ENCODE data around the gene GIMAP8. TPM values are rescaled to one million over a fixed set of nuclear protein-coding genes. Genes with fewer than 3 reads are reported as not detected.

The GIMAP8 gene
- total and polyA plus RNA-seq, 7 experiments from 2014 or later: 13.8 to 69.7 (median 52.5) TPM

- Histone ChIP-seq H3K4me1 (ENCODE audit: control insufficient read depth in 2 of 2, insufficient read depth in 2 of 2, low read length in 2 of 2) (peaks cover 32 to 36% of the 10 kb centered on the region in 2 donors), H3K4me3 (ENCODE audit: low read length) (peak overlapping the region; percentile 65), H3K27me3 (ENCODE audit: control insufficient read depth in 2 of 2, insufficient read depth in 2 of 2, low read length in 2 of 2) (no peaks in the 10 kb centered on the region), H3K36me3 (ENCODE audit: control insufficient read depth in 2 of 3, insufficient read depth in 3 of 3, low read length in 3 of 3) (peaks cover 0 to 4% (median 0%) of the 10 kb centered on the region in 3 experiments), H3K9me3 (ENCODE audit: control insufficient read depth in 2 of 3, low read length in 3 of 3) (no peaks in the 10 kb centered on the region), H3K27ac (ENCODE audit: low read depth, low read length) (peak overlapping the region; percentile 84)
- peak overlapping the region; percentile 95 to 99 (median 97) for H3K27ac Mint-ChIP-seq
- H3K27me3 Mint-ChIP-seq: no peaks in the 10 kb centered on the region
- peak overlapping the region; percentile 94 to 100 (median 98) for H3K4me3 Mint-ChIP-seq
- intact Hi-C loops (cut with micrococcal nuclease): loop anchor here (1.0 to 2.0 kb wide), 8 partner anchors 42 to 428 kb away; partner anchors contain the start of genes GIMAP1 (in 1 of the 2) and GIMAP5 (in 1 of the 2)
- peaks cover 0 to 2% (median 0%) of the 10 kb centered on the region in 11 donors for H3K9me3 Mint-ChIP-seq
- ChIA-PET POLR2A (interaction anchor here (0.6 to 13.9 kb wide), 35 partner anchors 8 to 339 kb away, joined by 3 to 829 read pairs (median 5); partner anchors contain the start of genes GIMAP1, GIMAP2, GIMAP4 and GIMAP5), CTCF (interaction anchor here (0.6 to 5.9 kb wide), 32 partner anchors 30 to 489 kb away, joined by 3 to 91 read pairs (median 5); partner anchors contain the start of genes GIMAP1, GIMAP2, GIMAP4 and GIMAP6)
- peaks cover 4 to 22% (median 7%) of the 10 kb centered on the region in 5 donors for H3K36me3 Mint-ChIP-seq
- ATAC-seq (peak; percentile 73), DNase-seq (peak; percentile 73 to 91 (median 88))
- peaks cover 36 to 54% (median 43%) of the 10 kb centered on the region in 7 donors for H3K4me1 Mint-ChIP-seq
These were observed 1.7 kb upstream of the GIMAP8 start for GRCh38 chr7:150448789-150449147.

DNA sequence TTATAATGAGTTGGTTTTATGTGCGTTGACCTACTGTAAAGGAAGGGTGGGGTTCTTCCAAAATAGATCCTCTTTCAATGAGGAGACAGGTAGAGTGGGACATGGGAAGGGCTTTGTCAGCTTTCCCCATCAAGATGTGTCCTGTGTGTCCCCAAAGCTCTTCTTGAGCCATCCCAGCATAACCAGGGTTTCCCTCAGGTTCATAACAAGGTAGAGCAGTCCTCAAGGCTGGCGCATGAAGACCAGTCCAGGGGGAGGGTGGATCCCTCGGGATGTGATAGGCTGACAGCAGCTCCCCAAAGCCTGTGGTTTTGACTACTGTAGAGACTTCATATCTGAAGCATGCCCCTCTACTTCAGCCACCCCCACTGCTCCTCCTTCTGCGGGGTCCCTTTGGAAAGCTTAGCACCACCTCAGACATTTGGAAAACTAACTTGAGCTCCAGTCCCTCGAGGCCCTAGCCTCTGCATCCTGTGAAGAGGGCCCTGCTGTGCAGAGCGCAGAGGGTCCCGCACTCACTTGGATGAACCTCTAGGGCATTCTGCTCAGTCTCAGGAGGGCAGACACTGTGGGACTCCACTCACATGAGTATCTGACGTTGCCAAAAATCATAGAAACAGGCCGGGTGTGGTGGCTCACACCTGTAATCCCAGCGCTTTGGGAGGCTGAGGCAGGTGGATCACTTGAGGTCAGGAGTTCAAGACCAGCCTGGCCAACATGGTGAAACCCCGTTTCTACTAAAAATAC is 1.1 kb upstream of the GIMAP8 start:
- H3K36me3 ChIP-seq (ENCODE audit: control insufficient read depth in 2 of 3, insufficient read depth in 3 of 3, low read length in 3 of 3): peaks cover 0 to 5% (median 0%) of the 10 kb centered on the region in 3 experiments
- peak overlapping the region; percentile 95 to 99 (median 97) for H3K27ac Mint-ChIP-seq
- peak overlapping the region; percentile 94 to 100 (median 98) for H3K4me3 Mint-ChIP-seq
- POLR2A ChIA-PET: interaction anchor here (0.6 to 13.9 kb wide), 37 partner anchors 9 to 338 kb away, joined by 3 to 829 read pairs (median 5); partner anchors contain the start of genes GIMAP1, GIMAP2, GIMAP4 and GIMAP5
- no peaks in the 10 kb centered on the region for H3K27me3 Mint-ChIP-seq
- CTCF ChIA-PET: interaction anchor here (0.6 to 5.9 kb wide), 35 partner anchors 29 to 489 kb away, joined by 3 to 91 read pairs (median 5); partner anchors contain the start of genes GIMAP1, GIMAP2, GIMAP4 and GIMAP6
- intact Hi-C loops (cut with micrococcal nuclease): loop anchor here (2.0 kb wide), 3 partner anchors 43 to 427 kb away; no protein-coding TSS in a partner anchor
- peak overlapping the region; percentile 99 for H3K4me3 ChIP-seq (ENCODE audit: low read length)
- H3K9me3 ChIP-seq (ENCODE audit: control insufficient read depth in 2 of 3, low read length in 3 of 3): no peaks in the 10 kb centered on the region
- H3K27me3 ChIP-seq (ENCODE audit: control insufficient read depth in 2 of 2, insufficient read depth in 2 of 2, low read length in 2 of 2): no peaks in the 10 kb centered on the region
- ATAC-seq: no peak
- peaks cover 38 to 42% of the 10 kb centered on the region in 2 donors for H3K4me1 ChIP-seq (ENCODE audit: control insufficient read depth in 2 of 2, insufficient read depth in 2 of 2, low read length in 2 of 2)
- peaks cover 0 to 6% (median 3%) of the 10 kb centered on the region in 11 donors for H3K9me3 Mint-ChIP-seq
- H3K36me3 Mint-ChIP-seq: peaks cover 4 to 28% (median 13%) of the 10 kb centered on the region in 5 donors
- DNase-seq: peak in 4 of 9 donors; percentile 20 to 32 (median 26)
- H3K27ac ChIP-seq (ENCODE audit: low read depth, low read length): peak overlapping the region; percentile 84
- H3K4me1 Mint-ChIP-seq: peaks cover 42 to 59% (median 49%) of the 10 kb centered on the region in 7 donors

- H3K9me3 ChIP-seq (ENCODE audit: control insufficient read depth in 2 of 3, low read length in 3 of 3): peaks cover 5 to 12% (median 7%) of the 10 kb centered on the region in 3 experiments
- CTCF ChIA-PET: interaction anchor here (0.6 to 5.9 kb wide), 20 partner anchors 10 to 424 kb away, joined by 3 to 91 read pairs (median 5); partner anchors contain the start of genes GIMAP1, GIMAP4, GIMAP5 and GIMAP7
- H3K27me3 ChIP-seq (ENCODE audit: control insufficient read depth in 2 of 2, insufficient read depth in 2 of 2, low read length in 2 of 2): no peaks in the 10 kb centered on the region
- Mint-ChIP-seq H3K27me3 (no peaks in the 10 kb centered on the region), H3K9me3 (peaks cover 0 to 24% (median 11%) of the 10 kb centered on the region in 11 donors), H3K4me1 (peaks cover 50 to 75% (median 65%) of the 10 kb centered on the region in 7 donors), H3K4me3 (peak overlapping the region; percentile 94 to 100 (median 98)), H3K36me3 (peaks cover 10 to 46% (median 32%) of the 10 kb centered on the region in 5 donors), H3K27ac (peak overlapping the region; percentile 95 to 99 (median 97))
- peak; percentile 41 to 78 (median 72) for DNase-seq
- POLR2A ChIA-PET: interaction anchor here (0.5 to 13.9 kb wide), 40 partner anchors 9 to 307 kb away, joined by 3 to 829 read pairs (median 6); partner anchors contain the start of genes GIMAP1, GIMAP2, GIMAP4 and GIMAP5
- H3K4me1 ChIP-seq (ENCODE audit: control insufficient read depth in 2 of 2, insufficient read depth in 2 of 2, low read length in 2 of 2): peaks cover 40 to 56% of the 10 kb centered on the region in 2 donors
- peak overlapping the region; percentile 99 for H3K4me3 ChIP-seq (ENCODE audit: low read length)
- ATAC-seq: peak; percentile 64
- H3K36me3 ChIP-seq (ENCODE audit: control insufficient read depth in 2 of 3, insufficient read depth in 3 of 3, low read length in 3 of 3): peaks cover 0 to 16% (median 1%) of the 10 kb centered on the region in 3 experiments
- intact Hi-C loops (cut with micrococcal nuclease): loop anchor here (1.0 to 2.0 kb wide), 8 partner anchors 14 to 265 kb away; partner anchors contain the start of gene GIMAP1 (in 1 of the 2)
- peak overlapping the region; percentile 84 for H3K27ac ChIP-seq (ENCODE audit: low read depth, low read length)
These were observed 815 bp downstream of the GIMAP8 start for GRCh38 chr7:150451097-150451793.

DNA sequence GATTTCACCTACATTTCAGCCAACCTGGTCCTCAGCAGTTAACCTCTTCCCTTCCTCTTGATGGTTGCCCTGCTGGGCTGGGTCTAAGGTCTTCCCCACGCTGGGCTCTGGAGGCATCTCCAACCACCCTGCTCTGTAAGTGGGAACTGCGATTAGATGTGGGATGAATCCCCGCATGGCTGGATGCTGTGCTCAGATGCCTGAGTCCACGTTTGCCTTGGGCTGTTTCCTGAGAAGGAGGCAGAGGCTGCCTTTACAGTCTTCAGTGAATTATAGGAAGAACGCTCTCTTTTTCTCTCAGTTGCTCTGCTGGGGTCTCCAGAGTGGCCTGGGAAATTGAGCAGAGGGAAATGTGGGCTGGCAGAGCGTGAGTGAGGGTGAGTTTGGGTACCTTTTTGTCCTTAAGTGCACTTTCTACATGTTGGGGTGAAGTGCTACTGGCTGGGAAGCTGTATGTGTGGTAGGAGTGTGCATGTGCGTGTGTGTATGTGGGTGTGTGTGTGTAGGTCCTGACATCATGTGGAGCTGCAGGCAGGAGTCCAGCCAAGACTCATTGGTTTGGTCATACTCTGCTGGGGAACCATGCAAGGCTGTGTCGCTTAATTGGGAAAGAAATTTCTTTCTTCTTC is 1.5 kb downstream of the GIMAP8 start:
- DNase-seq (peak in 6 of 9 donors; percentile 26 to 51 (median 35)), ATAC-seq (peak; percentile 24)
- Mint-ChIP-seq H3K4me1 (peaks cover 52 to 75% (median 65%) of the 10 kb centered on the region in 7 donors), H3K9me3 (peaks cover 0 to 31% (median 13%) of the 10 kb centered on the region in 11 donors), H3K36me3 (peaks cover 14 to 51% (median 38%) of the 10 kb centered on the region in 5 donors), H3K27ac (peak overlapping the region; percentile 95 to 99 (median 97)), H3K4me3 (peak overlapping the region; percentile 94 to 100 (median 98)), H3K27me3 (no peaks in the 10 kb centered on the region)
- intact Hi-C loops (cut with micrococcal nuclease): loop anchor here (1.0 to 2.0 kb wide), 8 partner anchors 13 to 264 kb away; partner anchors contain the start of gene GIMAP1 (in 1 of the 2)
- POLR2A ChIA-PET: interaction anchor here (0.8 to 13.9 kb wide), 37 partner anchors 12 to 306 kb away, joined by 3 to 829 read pairs (median 6); partner anchors contain the start of genes GIMAP1, GIMAP2, GIMAP4 and GIMAP5
- Histone ChIP-seq H3K27ac (ENCODE audit: low read depth, low read length) (peak overlapping the region; percentile 84), H3K4me1 (ENCODE audit: control insufficient read depth in 2 of 2, insufficient read depth in 2 of 2, low read length in 2 of 2) (peaks cover 34 to 49% of the 10 kb centered on the region in 2 donors), H3K4me3 (ENCODE audit: low read length) (peak overlapping the region; percentile 99), H3K36me3 (ENCODE audit: control insufficient read depth in 2 of 3, insufficient read depth in 3 of 3, low read length in 3 of 3) (peaks cover 0 to 20% (median 4%) of the 10 kb centered on the region in 3 experiments), H3K27me3 (ENCODE audit: control insufficient read depth in 2 of 2, insufficient read depth in 2 of 2, low read length in 2 of 2) (no peaks in the 10 kb centered on the region), H3K9me3 (ENCODE audit: control insufficient read depth in 2 of 3, low read length in 3 of 3) (peaks cover 5 to 14% (median 9%) of the 10 kb centered on the region in 3 experiments)
- CTCF ChIA-PET: interaction anchor here (0.6 to 5.9 kb wide), 16 partner anchors 10 to 424 kb away, joined by 3 to 91 read pairs (median 4); partner anchors contain the start of genes GIMAP4, GIMAP5 and GIMAP7

- H3K36me3 ChIP-seq (ENCODE audit: control insufficient read depth in 2 of 3, insufficient read depth in 3 of 3, low read length in 3 of 3): peaks cover 0 to 24% (median 4%) of the 10 kb centered on the region in 3 experiments
- peaks cover 14 to 63% (median 50%) of the 10 kb centered on the region in 5 donors for H3K36me3 Mint-ChIP-seq
- intact Hi-C loops (cut with micrococcal nuclease): no loop called here
These were observed 2.8 kb downstream of the GIMAP8 start for GRCh38 chr7:150453181-150453580.

More at GRCh38 chr7:150453181-150453580, 2.8 kb downstream of the GIMAP8 start:
- ChIA-PET CTCF (interaction anchor here (1.0 to 5.9 kb wide), 5 partner anchors 27 to 116 kb away, joined by 3 to 91 read pairs (median 7); partner anchors contain the start of genes GIMAP4 and GIMAP7), POLR2A (interaction anchor here (1.0 to 13.9 kb wide), 22 partner anchors 11 to 302 kb away, joined by 3 to 829 read pairs (median 38); partner anchors contain the start of genes GIMAP1, GIMAP2, GIMAP4 and GIMAP5)
- peaks cover 5 to 14% (median 12%) of the 10 kb centered on the region in 3 experiments for H3K9me3 ChIP-seq (ENCODE audit: control insufficient read depth in 2 of 3, low read length in 3 of 3)
- H3K4me3 Mint-ChIP-seq: peak overlapping the region; percentile 87 to 99 (median 97)
- no peak for ATAC-seq
- peaks cover 0 to 43% (median 22%) of the 10 kb centered on the region in 11 donors for H3K9me3 Mint-ChIP-seq
- H3K4me3 ChIP-seq (ENCODE audit: low read length): peak overlapping the region; percentile 55
- H3K27ac Mint-ChIP-seq: peak overlapping the region; percentile 60 to 99 (median 95)
- DNase-seq: peak in 4 of 9 donors; percentile 23 to 43 (median 34)
- peaks cover 52 to 77% (median 70%) of the 10 kb centered on the region in 7 donors for H3K4me1 Mint-ChIP-seq
- peaks cover 31 to 46% of the 10 kb centered on the region in 2 donors for H3K4me1 ChIP-seq (ENCODE audit: control insufficient read depth in 2 of 2, insufficient read depth in 2 of 2, low read length in 2 of 2)
- H3K27me3 ChIP-seq (ENCODE audit: control insufficient read depth in 2 of 2, insufficient read depth in 2 of 2, low read length in 2 of 2): no peaks in the 10 kb centered on the region
- no peaks in the 10 kb centered on the region for H3K27me3 Mint-ChIP-seq
- peak overlapping the region; percentile 84 for H3K27ac ChIP-seq (ENCODE audit: low read depth, low read length)

Measured in naive thymus-derived CD4-positive, alpha-beta T cell (primary cell).